Body of pancreas (tissue), 4 donors: ENCODE results near the gene ELP4.

ENCODE experiments used
- POLR2A ChIP-seq, 3 donors: fragments of 450-650 bp; IDR thresholded peaks; one replicate each; pipeline ENCODE4 v1.6.1; 2016; ENCODE audit warnings: antibody characterized with exemption in 3 of 3, mild to moderate bottlenecking in 2 of 3
- TF ChIP-seq, protein P1 (sequence below), 7 experiments: fragments of 450-650 bp in 4 of 7; fragments of 200-600 bp in 3 of 7; sonication (generic) in 3 of 7; IDR thresholded peaks; one replicate each; pipeline ENCODE4 v1.5.1; 2016 to 2019; ENCODE audit warnings: antibody characterized with exemption in 7 of 7

DNA sequence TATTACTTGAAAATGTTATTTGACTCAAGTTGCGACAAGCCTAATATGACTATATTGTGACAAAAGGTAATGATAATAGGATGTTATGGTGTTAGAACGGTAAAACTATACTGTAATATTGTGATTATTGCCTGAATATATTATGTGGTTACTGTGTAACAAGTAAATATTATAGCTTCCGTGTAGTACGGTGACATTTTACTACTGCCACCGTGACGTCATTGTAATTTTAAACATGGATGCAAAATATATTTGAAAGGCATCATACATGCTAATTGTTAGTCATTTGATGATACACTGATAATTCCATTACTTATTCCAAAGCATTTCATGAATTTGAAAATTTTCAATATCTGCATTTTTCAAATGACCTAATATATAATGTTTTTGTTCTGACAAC is 2.5 kb downstream of the ELP4 start:
- TF ChIP-seq, protein P1, sequence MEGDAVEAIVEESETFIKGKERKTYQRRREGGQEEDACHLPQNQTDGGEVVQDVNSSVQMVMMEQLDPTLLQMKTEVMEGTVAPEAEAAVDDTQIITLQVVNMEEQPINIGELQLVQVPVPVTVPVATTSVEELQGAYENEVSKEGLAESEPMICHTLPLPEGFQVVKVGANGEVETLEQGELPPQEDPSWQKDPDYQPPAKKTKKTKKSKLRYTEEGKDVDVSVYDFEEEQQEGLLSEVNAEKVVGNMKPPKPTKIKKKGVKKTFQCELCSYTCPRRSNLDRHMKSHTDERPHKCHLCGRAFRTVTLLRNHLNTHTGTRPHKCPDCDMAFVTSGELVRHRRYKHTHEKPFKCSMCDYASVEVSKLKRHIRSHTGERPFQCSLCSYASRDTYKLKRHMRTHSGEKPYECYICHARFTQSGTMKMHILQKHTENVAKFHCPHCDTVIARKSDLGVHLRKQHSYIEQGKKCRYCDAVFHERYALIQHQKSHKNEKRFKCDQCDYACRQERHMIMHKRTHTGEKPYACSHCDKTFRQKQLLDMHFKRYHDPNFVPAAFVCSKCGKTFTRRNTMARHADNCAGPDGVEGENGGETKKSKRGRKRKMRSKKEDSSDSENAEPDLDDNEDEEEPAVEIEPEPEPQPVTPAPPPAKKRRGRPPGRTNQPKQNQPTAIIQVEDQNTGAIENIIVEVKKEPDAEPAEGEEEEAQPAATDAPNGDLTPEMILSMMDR (IDR thresholded peaks at IDR 0.05), result no peak
- no peak for TF ChIP-seq POLR2A (IDR thresholded peaks at IDR 0.05)
